GM21381 (cell line): ENCODE results near the gene PMM2.
A peak's percentile ranks its signal among the peaks of the same experiment; 100 is the strongest.

Source experiments
- ATAC-seq: cut with Tn5 transposase; IDR thresholded peaks from one replicate; pipeline ENCODE4 v1.9.1; 2021; ENCODE audit warnings: mild to moderate bottlenecking, moderate library complexity; ENCODE audit not compliant: unreplicated experiment

The PMM2 gene

GRCh38 chr16:8885674-8886592 is 88.3 kb downstream of the PMM2 start:
- no peak for ATAC-seq

- ATAC-seq: no peak
Observed at GRCh38 chr16:8886593-8887430, 89.2 kb downstream of the PMM2 start.

DNA sequence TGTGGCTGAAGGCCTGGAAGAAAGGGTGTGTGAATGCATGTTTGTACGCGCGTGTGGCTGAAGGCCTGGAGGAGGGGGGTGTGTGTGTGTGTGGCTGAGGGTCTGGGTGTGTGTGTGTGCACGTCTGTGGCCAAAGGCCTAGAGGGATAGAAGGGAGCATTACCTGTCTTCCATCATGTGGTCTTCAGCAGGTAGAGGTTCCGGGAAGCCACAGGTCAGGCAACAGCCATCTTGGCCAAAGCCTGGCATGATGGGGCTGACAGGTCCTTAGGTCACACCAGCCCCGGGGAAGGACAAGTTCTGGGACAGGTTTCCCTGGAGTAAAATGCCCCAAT is 89.8 kb downstream of the PMM2 start:
- ATAC-seq: no peak

DNA sequence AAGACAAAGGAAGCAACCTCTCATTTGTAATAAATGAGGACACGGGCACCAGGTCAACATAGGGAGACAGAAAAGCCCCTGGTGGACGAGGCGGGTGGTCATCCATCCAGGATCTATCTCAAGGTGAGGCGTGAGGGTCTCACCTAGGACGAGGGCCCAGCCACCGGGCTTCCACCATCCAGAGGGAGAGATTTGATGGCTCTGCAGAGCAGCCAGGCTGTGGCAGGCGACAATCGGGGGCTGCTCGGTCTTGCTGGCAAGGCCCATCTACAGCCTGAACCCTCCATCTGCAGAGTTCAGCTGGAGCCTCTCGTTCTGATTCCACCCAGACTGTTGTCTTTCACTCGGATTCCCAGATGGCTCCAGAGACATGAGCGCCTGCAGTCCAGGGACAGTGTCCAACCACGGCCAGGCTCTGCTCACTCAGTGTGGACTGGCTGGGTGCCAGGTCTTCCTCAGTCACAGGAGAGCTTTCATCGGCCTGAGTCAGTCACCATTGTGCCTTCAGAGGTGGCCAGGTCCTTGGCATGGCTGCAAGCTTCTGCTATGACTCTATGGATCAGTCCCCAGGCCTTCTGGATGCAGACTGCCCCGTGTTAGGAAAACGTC is 90.4 kb downstream of the PMM2 start:
- ATAC-seq: no peak

DNA sequence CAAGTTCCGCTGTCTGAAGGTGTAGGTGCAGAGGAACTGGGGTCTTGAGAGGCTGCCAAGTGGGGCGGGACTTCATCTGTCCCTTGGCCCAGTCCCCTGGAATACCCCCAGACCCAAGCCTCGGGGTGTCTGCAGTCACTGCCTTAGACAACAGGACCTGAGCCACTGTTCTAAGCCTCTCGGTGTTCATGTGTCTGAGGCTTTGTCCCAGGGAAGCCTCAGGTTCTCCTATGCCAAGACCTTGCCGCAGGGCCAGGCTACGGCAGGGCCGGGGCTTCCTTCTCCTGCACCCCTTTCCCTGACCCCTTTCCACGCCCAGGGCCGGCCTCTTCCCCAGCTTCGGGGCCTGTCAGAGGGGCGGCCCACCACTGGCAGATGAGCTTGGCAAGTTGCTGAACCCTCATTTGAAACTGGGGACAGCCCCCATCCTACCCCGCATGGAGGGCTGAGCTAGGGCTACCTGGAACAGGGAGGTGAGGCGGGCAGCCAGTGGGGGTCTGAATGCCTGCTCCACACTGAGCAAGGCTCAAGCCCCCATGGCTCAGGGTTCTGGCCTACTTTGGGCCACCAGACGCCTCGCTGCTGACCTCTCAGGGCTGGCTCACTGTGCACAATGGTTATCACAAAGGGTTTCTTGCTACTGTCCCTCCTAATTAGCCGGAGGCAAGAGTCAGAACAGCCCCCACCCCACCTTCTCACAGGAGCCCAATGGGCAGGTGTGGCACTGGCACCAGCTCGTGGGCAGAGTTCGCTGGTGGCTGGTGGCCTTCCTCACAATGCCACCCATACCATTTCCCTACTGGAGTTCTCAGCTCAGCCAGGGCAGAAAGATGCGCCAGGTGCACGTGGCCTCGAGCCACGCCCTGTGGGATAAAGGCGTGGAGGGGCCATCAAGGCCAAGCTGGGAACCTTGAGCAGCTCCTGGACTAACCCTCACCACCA is 91.6 kb downstream of the PMM2 start:
- no peak for ATAC-seq

- ATAC-seq: no peak
Observed at GRCh38 chr16:8889893-8890548, 92.4 kb downstream of the PMM2 start.

DNA sequence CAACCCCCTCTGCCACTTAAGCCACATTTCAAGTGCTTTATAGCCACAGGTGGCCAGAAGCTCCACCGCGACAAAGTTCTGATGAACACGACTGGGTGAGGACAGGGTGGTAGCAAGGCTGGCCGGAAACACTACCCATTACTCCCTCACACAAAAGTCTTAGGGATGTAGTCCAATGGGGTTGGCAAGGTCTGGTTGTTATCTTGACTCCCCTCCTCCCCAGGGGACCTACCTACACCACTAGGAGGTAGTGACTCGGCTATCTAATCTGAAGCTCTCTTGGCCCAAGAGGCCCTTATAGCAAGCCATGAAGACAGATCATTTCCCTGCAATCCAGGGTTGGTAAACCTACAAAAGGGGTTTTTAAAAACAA is 92.9 kb downstream of the PMM2 start:
- ATAC-seq: no peak

DNA sequence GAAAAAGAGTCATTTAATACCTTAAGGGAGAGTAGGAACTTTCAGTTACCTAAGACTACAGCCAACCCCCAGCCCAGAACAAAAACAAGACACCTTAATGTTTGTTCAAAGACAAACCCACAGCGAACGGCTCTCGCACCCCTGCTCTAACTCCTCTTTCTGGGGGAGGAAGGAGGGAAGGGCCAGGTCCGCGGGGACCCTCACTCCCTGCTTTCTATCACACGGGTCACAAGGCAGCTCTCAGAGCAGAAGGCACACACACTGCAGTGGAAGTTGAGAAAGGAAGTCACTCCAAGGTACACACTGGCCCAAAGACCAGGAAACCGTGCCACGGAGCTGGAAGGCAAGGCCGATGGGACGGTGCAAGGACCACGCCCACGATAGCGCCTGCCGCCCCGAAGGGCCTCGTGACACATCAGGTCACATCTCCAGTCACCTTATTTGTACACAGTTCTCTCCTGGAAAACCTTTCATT is 94.5 kb downstream of the PMM2 start:
- ATAC-seq: peak; percentile 22

DNA sequence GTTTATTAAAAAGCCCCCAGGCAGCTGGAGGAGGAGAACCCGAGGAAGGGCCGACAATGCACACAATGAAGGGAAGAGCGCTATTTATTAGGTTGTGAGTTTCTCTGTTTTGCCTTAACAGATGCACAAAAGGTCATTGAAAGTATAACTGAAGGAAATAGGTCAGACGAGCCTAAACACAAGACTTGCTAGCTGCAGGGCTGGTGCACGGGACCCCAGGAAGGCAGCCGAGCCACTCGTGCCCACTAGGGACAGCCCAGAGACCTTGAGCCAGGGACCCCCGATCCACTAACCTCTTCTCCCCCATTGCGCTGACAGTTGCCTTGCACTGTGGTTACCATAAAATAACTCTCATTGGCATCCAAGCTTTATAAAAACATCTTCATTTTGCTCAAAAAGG is 95.8 kb downstream of the PMM2 start:
- ATAC-seq: no peak

GRCh38 chr16:8893976-8894690 is 96.5 kb downstream of the PMM2 start:
- no peak for ATAC-seq

GRCh38 chr16:8894736-8895334 is 97.2 kb downstream of the PMM2 start:
- no peak for ATAC-seq

DNA sequence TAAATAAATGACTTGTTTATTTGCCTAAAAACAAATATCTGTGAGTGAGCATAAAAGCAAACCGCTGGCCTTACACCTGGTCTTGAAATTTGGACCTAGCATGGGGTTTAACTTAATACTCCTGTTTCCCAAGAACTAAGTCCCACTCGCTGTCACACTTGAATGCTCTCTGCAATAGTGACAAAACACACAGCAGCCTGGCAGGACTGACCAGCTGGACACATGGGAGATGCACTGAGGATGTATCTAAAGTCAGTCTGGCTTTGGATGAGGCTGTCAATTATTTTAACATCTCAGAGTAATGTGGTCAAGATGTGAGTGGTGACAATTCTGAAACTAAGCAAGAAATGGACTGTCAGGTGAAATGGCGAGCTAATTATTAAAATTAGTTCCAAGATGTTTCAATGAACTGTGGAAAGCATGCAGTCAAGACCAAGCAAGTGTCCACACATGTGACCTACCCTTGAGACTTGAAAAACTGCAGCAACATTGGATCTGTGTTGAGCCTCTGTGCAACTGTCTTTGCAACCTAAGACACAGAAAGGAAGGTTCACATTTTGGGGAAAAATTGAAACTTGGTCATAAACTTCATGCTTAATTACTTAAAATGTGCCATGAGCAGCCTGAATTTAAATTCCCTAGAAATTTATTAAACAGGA is 101.2 kb downstream of the PMM2 start:
- no peak for ATAC-seq
